HCT116 (cell line): ENCODE results near the gene DDR2. TPM values are rescaled to one million over a fixed set of nuclear protein-coding genes. Genes with fewer than 3 reads are reported as not detected.

Source experiments
- ATAC-seq: fragments of 200-7000 bp; cut with Tn5 transposase; 2 replicates; pipeline ENCODE4 v1.9.1; 2020; ENCODE audit warnings: mild to moderate bottlenecking, moderate library complexity
- BruUV-seq: library from RNA; stranded (reverse); fragments of 400-500 nt; replicated peaks from 2 replicates; lab custom pipeline; 2021; lab: Mats Ljungman, UMichigan
- CTCF ChIA-PET: fragments of 300-600 bp; sonication (Branson Sonifier 250); formaldehyde crosslinking; loops from one replicate; lab custom pipeline; 2021; ENCODE audit warnings: antibody characterized with exemption; lab: Charles Lee
- POLR2A ChIA-PET: fragments of 300-600, 350-600 bp; sonication (Branson Sonifier 250); formaldehyde crosslinking; loops from one replicate; lab custom pipeline; 2021; ENCODE audit warnings: antibody characterized with exemption; lab: Charles Lee
- RAD21 ChIA-PET, 2 experiments: fragments of 300-600 bp; sonication (Branson Sonifier 250); formaldehyde crosslinking; loops; one replicate each; lab custom pipeline; 2023; ENCODE audit warnings: low total read pairs in 2 of 2; ENCODE audit not compliant: uncharacterized antibody in 2 of 2, unreplicated experiment in 2 of 2, low non-redundant PET in 1 of 2; lab: Charles Lee
- DNase-seq: peaks from one replicate; pipeline ENCODE4 v3.0.0-alpha.2; 2010; ENCODE audit warnings: low read depth, low spot score
- H2AFZ ChIP-seq: fragments of 200-600 bp; shearing (Covaris generic), sonication (generic); 2 replicates; pipeline ENCODE4 v1.6.1; 2017; ENCODE audit warnings: low read depth, mixed run types, mixed read lengths, antibody characterized with exemption, low read length; ENCODE audit not compliant: poor library complexity, severe bottlenecking
- H3K27ac ChIP-seq: 2 replicates; pipeline ENCODE4 v1.5.1; 2012; ENCODE audit warnings: low read depth, low read length
- H3K27me3 ChIP-seq: fragments of 200-600 bp; sonication (generic); 2 replicates; pipeline ENCODE4 v1.6.1; 2016; ENCODE audit warnings: mixed run types, low read length, mixed read lengths; ENCODE audit not compliant: insufficient read depth
- H3K36me3 ChIP-seq, 2 experiments: fragments of 200-500 bp in 1 of 2; fragments of 200-600 bp in 1 of 2; sonication (Bioruptor generic) in 1 of 2; sonication (generic) in 1 of 2; 2 replicates each; pipeline versions ENCODE4 v1.5.1 to v1.6.1; 2014 to 2016; ENCODE audit warnings: low read length in 2 of 2, inconsistent platforms in 1 of 2, mixed read lengths in 1 of 2, mixed run types in 1 of 2; ENCODE audit not compliant: insufficient read depth in 2 of 2, control insufficient read depth in 1 of 2
- H3K4me1 ChIP-seq, 2 experiments: fragments of 200-600 bp in 1 of 2; sonication (generic) in 1 of 2; 2 replicates each; pipeline versions ENCODE4 v1.5.1 to v1.6.1; 2012 to 2017; ENCODE audit warnings: low read length in 2 of 2, inconsistent platforms in 1 of 2, mild to moderate bottlenecking in 1 of 2, mixed read lengths in 1 of 2, mixed run types in 1 of 2, moderate library complexity in 1 of 2; ENCODE audit not compliant: insufficient read depth in 2 of 2, control insufficient read depth in 1 of 2
- H3K4me2 ChIP-seq: fragments of 200-600 bp; sonication (generic); 2 replicates; pipeline ENCODE4 v1.6.1; 2017; ENCODE audit warnings: mixed run types, low read length, mixed read lengths
- H3K4me3 ChIP-seq, 2 experiments: fragments of 200-600 bp in 1 of 2; sonication (generic) in 1 of 2; replicated peaks in 1 of 2; 2 replicates each; pipeline ENCODE4 v1.5.1; 2011 to 2016; ENCODE audit warnings: low read length in 2 of 2, control low read depth in 1 of 2, low read depth in 1 of 2, mild to moderate bottlenecking in 1 of 2, mixed read lengths in 1 of 2, mixed run types in 1 of 2
- H3K79me2 ChIP-seq: fragments of 200-600 bp; sonication (generic); 2 replicates; pipeline ENCODE4 v1.6.1; 2017; ENCODE audit warnings: mild to moderate bottlenecking, mixed run types, low read length, moderate library complexity, mixed read lengths; ENCODE audit not compliant: insufficient read depth
- H3K9ac ChIP-seq: fragments of 200-600 bp; sonication (generic); 2 replicates; pipeline ENCODE4 v1.6.1; 2016; ENCODE audit warnings: low read length, mixed read lengths
- H3K9me2 ChIP-seq: fragments of 200-600 bp; sonication (generic), shearing (Covaris generic); 2 replicates; pipeline ENCODE4 v1.6.1; 2017; ENCODE audit warnings: mixed run types, mild to moderate bottlenecking, moderate library complexity; ENCODE audit not compliant: insufficient read depth
- H3K9me3 ChIP-seq, 2 experiments: fragments of 200-500 bp in 1 of 2; fragments of 200-600 bp in 1 of 2; sonication (Bioruptor generic) in 1 of 2; sonication (generic) in 1 of 2; 2 replicates each; pipeline ENCODE4 v1.6.1; 2014 to 2017; ENCODE audit warnings: low read length in 2 of 2, mixed read lengths in 2 of 2, inconsistent platforms in 1 of 2, low read depth in 1 of 2, mild to moderate bottlenecking in 1 of 2, mixed run types in 1 of 2, moderate library complexity in 1 of 2; ENCODE audit not compliant: control insufficient read depth in 1 of 2, insufficient read depth in 1 of 2
- H4K20me1 ChIP-seq: fragments of 200-600 bp; sonication (generic), shearing (Covaris generic); 2 replicates; pipeline ENCODE4 v1.6.1; 2017; ENCODE audit warnings: mixed run types, mild to moderate bottlenecking, moderate library complexity; ENCODE audit not compliant: insufficient read depth
- CBX3 ChIP-seq: IDR thresholded peaks from 2 replicates; pipeline ENCODE4 v1.6.1; 2012; ENCODE audit warnings: low read depth
- CEBPB ChIP-seq: IDR thresholded peaks from 2 replicates; pipeline ENCODE4 v1.6.1; 2012; ENCODE audit warnings: low read depth
- EGR1 ChIP-seq: IDR thresholded peaks from 2 replicates; pipeline ENCODE4 v1.6.1; 2012; ENCODE audit warnings: low read depth
- EZH2phosphoT487 ChIP-seq: fragments of 200-600 bp; IDR thresholded peaks from 2 replicates; pipeline ENCODE4 v1.6.1; 2018; ENCODE audit warnings: antibody characterized with exemption, borderline replicate concordance
- JUND ChIP-seq: IDR thresholded peaks from 2 replicates; pipeline ENCODE4 v1.6.1; 2012
- POLR2AphosphoS5 ChIP-seq: IDR thresholded peaks from 2 replicates; pipeline ENCODE4 v1.6.1; 2011; ENCODE audit warnings: mild to moderate bottlenecking, low read depth, low read length, moderate library complexity
- RAD21 ChIP-seq: IDR thresholded peaks from 2 replicates; pipeline ENCODE4 v1.6.1; 2012; ENCODE audit warnings: low read depth, mild to moderate bottlenecking
- SIN3A ChIP-seq: IDR thresholded peaks from 2 replicates; pipeline ENCODE4 v1.6.1; 2012; ENCODE audit warnings: low read depth
- SP1 ChIP-seq: IDR thresholded peaks from 2 replicates; pipeline ENCODE4 v1.6.1; 2012; ENCODE audit warnings: low read depth
- YY1 ChIP-seq: IDR thresholded peaks from 2 replicates; pipeline ENCODE4 v1.6.1; 2011; ENCODE audit warnings: low read length, low read depth, moderate library complexity, mild to moderate bottlenecking; ENCODE audit not compliant: insufficient replicate concordance; ENCODE audit errors: extremely low read depth
- intact Hi-C: fragments of 100-400 bp; cut with micrococcal nuclease; formaldehyde crosslinking; loops from 2 replicates; pipeline ENCODE4 v1.10.0; 2022
- total RNA-seq: library from RNA; stranded (reverse); gene quantifications from one replicate; pipeline ENCODE4 v1.2.1, GENCODE V29; 2021; ENCODE audit not compliant: unreplicated experiment

DDR2 gene
- total RNA-seq, 1 experiment from 2014 or later = 0.84 TPM

DNA sequence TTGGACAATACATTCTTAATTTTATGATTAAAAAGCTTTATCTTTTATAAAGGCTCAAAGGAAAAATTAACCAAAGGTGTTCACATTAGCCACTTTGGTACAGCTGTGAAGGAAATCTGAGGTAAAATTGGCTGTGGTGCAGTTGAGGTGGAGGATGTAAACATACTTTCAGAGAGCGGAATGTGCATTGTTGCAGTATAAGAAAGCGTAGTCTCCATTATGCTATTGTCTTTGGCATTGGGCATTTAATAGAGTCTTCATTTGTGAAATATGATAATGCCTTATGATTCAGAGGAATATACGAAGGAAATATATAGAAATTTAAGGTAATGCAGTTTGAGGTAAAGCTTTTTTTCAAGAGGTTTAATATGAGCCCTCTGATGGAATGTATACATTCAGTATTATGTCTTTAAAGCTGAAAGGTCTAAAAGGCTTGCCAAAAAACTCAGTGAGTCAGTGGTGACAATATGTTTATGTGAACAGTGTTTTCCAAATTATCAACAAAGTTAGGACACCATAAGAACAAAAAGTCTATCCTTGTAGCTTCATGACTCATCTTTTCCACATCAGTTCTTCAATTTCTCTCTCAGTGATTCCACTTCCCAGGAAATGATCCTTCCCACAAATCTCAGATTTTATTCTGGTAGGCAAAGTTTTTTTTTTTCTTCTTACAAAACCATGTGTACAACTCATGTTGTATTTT is 26.9 kb upstream of the DDR2 start (continued):
- TF ChIP-seq RAD21 (no peak), JUND (peak; percentile 76), CBX3 (no peak)

DNA sequence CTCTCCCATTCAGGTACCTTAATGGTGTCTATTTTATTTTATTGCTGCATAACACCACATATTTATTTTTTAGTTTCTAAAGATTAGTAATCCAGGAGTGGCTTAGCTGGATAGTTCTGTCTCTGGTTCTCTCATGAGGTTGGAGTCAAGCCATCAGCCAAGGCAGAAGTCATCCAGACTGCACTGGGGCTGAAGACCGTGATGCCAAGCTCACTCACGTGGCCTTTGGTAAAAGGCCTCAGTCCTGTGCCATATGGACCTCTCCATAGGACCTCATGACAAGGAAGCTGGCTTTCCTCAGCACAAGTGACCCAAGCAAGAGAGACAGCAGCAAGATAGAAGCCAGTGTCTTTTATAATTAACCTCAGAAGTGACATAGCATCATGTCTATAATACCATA is 23.0 kb upstream of the DDR2 start:
- TF ChIP-seq POLR2AphosphoS5 (no peak), YY1 (no peak), CEBPB (no peak), EGR1 (no peak), EZH2phosphoT487 (no peak), SP1 (no peak), SIN3A (no peak)
- Histone ChIP-seq H4K20me1 (no peaks in the 10 kb centered on the region), H3K9me3 (no peaks in the 10 kb centered on the region), H3K4me3 (no peak overlapping the region), H3K4me2 (no peak overlapping the region), H3K9ac (no peak overlapping the region), H3K4me1 (peaks cover 0 to 9% of the 10 kb centered on the region in 2 experiments; a peak in 3 of 4 replicates), H3K79me2 (no peaks in the 10 kb centered on the region), H3K27me3 (no peaks in the 10 kb centered on the region), H3K36me3 (no peaks in the 10 kb centered on the region), H3K27ac (no peak overlapping the region), H3K9me2 (no peaks in the 10 kb centered on the region), H2AFZ (no peak overlapping the region)
- intact Hi-C loops = no loop called here
- ChIA-PET POLR2A (no interaction called here), CTCF (no interaction called here), RAD21 (no interaction called here)
- DNase-seq = no peak
- BruUV-seq = no TSS peak
- no peak for ATAC-seq
